Neural cell (in vitro differentiated cells): ENCODE results near the gene ATP11A. TPM values are rescaled to one million over a fixed set of nuclear protein-coding genes. Genes with fewer than 3 reads are reported as not detected.

Experiments
- H2AFZ ChIP-seq: fragments of 200-600, 300-800 bp; sonication (generic), shearing (Covaris generic); 2 replicates; pipeline ENCODE4 v1.6.0; 2014; ENCODE audit warnings: low read depth, mild to moderate bottlenecking, antibody characterized with exemption, low read length, moderate library complexity
- H3F3A ChIP-seq: fragments of 200-600 bp; shearing (Covaris generic); 2 replicates; pipeline ENCODE4 v1.6.1; 2016; ENCODE audit warnings: mild to moderate bottlenecking, moderate library complexity, mixed read lengths, antibody characterized with exemption, low read length; ENCODE audit not compliant: insufficient read depth, poor library complexity, severe bottlenecking
- H3K27ac ChIP-seq: fragments of 200-600, 300-800 bp; sonication (generic), shearing (Covaris generic); 2 replicates; pipeline ENCODE4 v1.5.1; 2014; ENCODE audit warnings: mild to moderate bottlenecking, low read length, moderate library complexity
- H3K27me3 ChIP-seq: fragments of 300-800, 200-600 bp; sonication (generic), shearing (Covaris generic); 2 replicates; pipeline ENCODE4 v1.6.0; 2014; ENCODE audit warnings: mild to moderate bottlenecking, low read depth, low read length, moderate library complexity; ENCODE audit not compliant: insufficient read depth
- H3K36me3 ChIP-seq: fragments of 300-800, 200-600 bp; sonication (generic), shearing (Covaris generic); 2 replicates; pipeline ENCODE4 v1.5.1; 2014; ENCODE audit warnings: mild to moderate bottlenecking, antibody characterized with exemption, low read length, moderate library complexity; ENCODE audit not compliant: insufficient read depth
- H3K4me2 ChIP-seq: fragments of 300-800, 200-600 bp; sonication (generic), shearing (Covaris generic); 2 replicates; pipeline ENCODE4 v1.6.0; 2014; ENCODE audit warnings: mild to moderate bottlenecking, low read length
- H3K4me3 ChIP-seq: fragments of 300-800, 200-600 bp; sonication (generic), shearing (Covaris generic); 2 replicates; pipeline ENCODE4 v1.5.1; 2014; ENCODE audit warnings: mild to moderate bottlenecking, low read length, moderate library complexity
- H3K79me2 ChIP-seq: fragments of 200-600 bp; shearing (Covaris generic); replicated peaks from 2 replicates; pipeline ENCODE4 v1.6.0; 2014; ENCODE audit warnings: mild to moderate bottlenecking, low read length, moderate library complexity; ENCODE audit not compliant: insufficient read depth
- H3K9ac ChIP-seq: fragments of 300-800, 200-600 bp; sonication (generic), shearing (Covaris generic); 2 replicates; pipeline ENCODE4 v1.6.1; 2016; ENCODE audit warnings: mild to moderate bottlenecking, low read length, mixed read lengths
- H3K9me2 ChIP-seq: fragments of 200-600 bp; shearing (Covaris generic); 2 replicates; pipeline ENCODE4 v1.6.1; 2016; ENCODE audit warnings: mild to moderate bottlenecking, low read length, mixed read lengths; ENCODE audit not compliant: insufficient read depth
- H3K9me3 ChIP-seq: fragments of 200-600, 300-800 bp; sonication (generic), shearing (Covaris generic); 2 replicates; pipeline ENCODE4 v1.6.1; 2016; ENCODE audit warnings: mild to moderate bottlenecking, mixed run types, low read length, moderate library complexity, mixed read lengths
- H4K20me1 ChIP-seq: fragments of 200-600 bp; shearing (Covaris generic); 2 replicates; pipeline ENCODE4 v1.6.1; 2016; ENCODE audit warnings: mild to moderate bottlenecking, mixed run types; ENCODE audit not compliant: insufficient read depth
- EP300 ChIP-seq: fragments of 450-650 bp; conservative IDR thresholded peaks from 2 replicates; pipeline ENCODE4 v1.6.1; 2014; ENCODE audit warnings: antibody characterized with exemption, mild to moderate bottlenecking, moderate library complexity; ENCODE audit not compliant: poor library complexity, severe bottlenecking
- EZH2 ChIP-seq: fragments of 200-600, 300-800 bp; shearing (Covaris generic), sonication (generic); IDR thresholded peaks from 2 replicates; pipeline ENCODE4 v1.6.1; 2014; ENCODE audit warnings: antibody characterized with exemption, low read length, borderline replicate concordance, mild to moderate bottlenecking; ENCODE audit not compliant: insufficient read depth, poor library complexity, severe bottlenecking
- MXI1 ChIP-seq: fragments of 450-650 bp; conservative IDR thresholded peaks from 2 replicates; pipeline ENCODE4 v1.6.1; 2014; ENCODE audit warnings: antibody characterized with exemption, mild to moderate bottlenecking; ENCODE audit not compliant: poor library complexity, severe bottlenecking
- POLR2AphosphoS5 ChIP-seq: IDR thresholded peaks from 2 replicates; pipeline ENCODE4 v1.6.1; 2012
- RAD21 ChIP-seq: fragments of 450-650 bp; conservative IDR thresholded peaks from 2 replicates; pipeline ENCODE4 v1.6.1; 2014; ENCODE audit warnings: antibody characterized with exemption, mild to moderate bottlenecking, moderate library complexity
- REST ChIP-seq: IDR thresholded peaks from 2 replicates; pipeline ENCODE4 v1.6.1; 2012; ENCODE audit warnings: borderline replicate concordance
- SMC3 ChIP-seq: fragments of 450-650 bp; conservative IDR thresholded peaks from 2 replicates; pipeline ENCODE4 v1.6.1; 2014; ENCODE audit warnings: antibody characterized with exemption, mild to moderate bottlenecking, moderate library complexity; ENCODE audit not compliant: poor library complexity
- TAF1 ChIP-seq: IDR thresholded peaks from 2 replicates; pipeline ENCODE4 v1.6.1; 2012; ENCODE audit warnings: low read depth
- polyA plus RNA-seq: library from polyadenylated mRNA; depleted of rRNA; stranded (reverse); fragments of >200 nt; gene quantifications from 2 replicates; pipeline ENCODE4 v1.2.3, GENCODE V29; 2014
- TF ChIP-seq, protein P1 (sequence below): fragments of 450-650 bp; IDR thresholded peaks from 2 replicates; pipeline ENCODE4 v1.5.1; 2014; ENCODE audit warnings: antibody characterized with exemption, mild to moderate bottlenecking, moderate library complexity; ENCODE audit not compliant: poor library complexity, severe bottlenecking

ATP11A gene
- polyA plus RNA-seq, 1 donor from 2014 or later, result 3.0 TPM

- Histone ChIP-seq H3K27me3 (no peaks in the 10 kb centered on the region), H3K4me2 (no peak overlapping the region), H3F3A (no peaks in the 10 kb centered on the region), H3K79me2 (no peaks in the 10 kb centered on the region), H3K4me3 (no peak overlapping the region), H3K9me3 (no peaks in the 10 kb centered on the region), H4K20me1 (no peaks in the 10 kb centered on the region), H3K9ac (no peak overlapping the region), H3K36me3 (no peaks in the 10 kb centered on the region), H2AFZ (no peak overlapping the region), H3K27ac (no peak overlapping the region), H3K9me2 (no peaks in the 10 kb centered on the region)
- TF ChIP-seq RAD21, result no peak
- TF ChIP-seq TAF1, result no peak
- no peak for TF ChIP-seq EZH2
- no peak for TF ChIP-seq REST
- TF ChIP-seq, protein P1, sequence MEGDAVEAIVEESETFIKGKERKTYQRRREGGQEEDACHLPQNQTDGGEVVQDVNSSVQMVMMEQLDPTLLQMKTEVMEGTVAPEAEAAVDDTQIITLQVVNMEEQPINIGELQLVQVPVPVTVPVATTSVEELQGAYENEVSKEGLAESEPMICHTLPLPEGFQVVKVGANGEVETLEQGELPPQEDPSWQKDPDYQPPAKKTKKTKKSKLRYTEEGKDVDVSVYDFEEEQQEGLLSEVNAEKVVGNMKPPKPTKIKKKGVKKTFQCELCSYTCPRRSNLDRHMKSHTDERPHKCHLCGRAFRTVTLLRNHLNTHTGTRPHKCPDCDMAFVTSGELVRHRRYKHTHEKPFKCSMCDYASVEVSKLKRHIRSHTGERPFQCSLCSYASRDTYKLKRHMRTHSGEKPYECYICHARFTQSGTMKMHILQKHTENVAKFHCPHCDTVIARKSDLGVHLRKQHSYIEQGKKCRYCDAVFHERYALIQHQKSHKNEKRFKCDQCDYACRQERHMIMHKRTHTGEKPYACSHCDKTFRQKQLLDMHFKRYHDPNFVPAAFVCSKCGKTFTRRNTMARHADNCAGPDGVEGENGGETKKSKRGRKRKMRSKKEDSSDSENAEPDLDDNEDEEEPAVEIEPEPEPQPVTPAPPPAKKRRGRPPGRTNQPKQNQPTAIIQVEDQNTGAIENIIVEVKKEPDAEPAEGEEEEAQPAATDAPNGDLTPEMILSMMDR, result no peak
- TF ChIP-seq POLR2AphosphoS5, result no peak
- TF ChIP-seq MXI1, result no peak
- TF ChIP-seq EP300, result no peak
- TF ChIP-seq SMC3, result no peak
Observed at GRCh38 chr13:112724788-112725345, 35.0 kb downstream of the ATP11A start.

GRCh38 chr13:112725346-112726015 is 35.6 kb downstream of the ATP11A start:
- Histone ChIP-seq H3K79me2 (no peaks in the 10 kb centered on the region), H3F3A (no peaks in the 10 kb centered on the region), H3K27ac (no peak overlapping the region), H3K9me3 (no peaks in the 10 kb centered on the region), H2AFZ (no peak overlapping the region), H3K36me3 (no peaks in the 10 kb centered on the region), H3K9me2 (no peaks in the 10 kb centered on the region), H3K27me3 (no peaks in the 10 kb centered on the region), H4K20me1 (no peaks in the 10 kb centered on the region), H3K9ac (peak overlapping the region; percentile 16), H3K4me2 (no peak overlapping the region), H3K4me3 (no peak overlapping the region)
- TF ChIP-seq EP300, result no peak
- no peak for TF ChIP-seq EZH2
- no peak for TF ChIP-seq POLR2AphosphoS5
- TF ChIP-seq TAF1, result no peak
- no peak for TF ChIP-seq RAD21
- TF ChIP-seq REST, result no peak
- no peak for TF ChIP-seq MXI1
- TF ChIP-seq, protein P1, result no peak
- no peak for TF ChIP-seq SMC3
